HPDE6-E6E7 (cell line): ENCODE data around the gene ERAL1.
"Not testable (repeated sequence)": the region's sequence is repeated elsewhere in the genome, so short reads cannot be mapped to it uniquely, and the experiment has no call there.

Source experiments
- DNase-seq: peaks from one replicate; pipeline ENCODE4 v3.0.0; 2011; ENCODE audit warnings: missing footprints; ENCODE audit errors: extremely low spot score

ERAL1 gene

GRCh38 chr17:28878981-28879380 is 24.2 kb downstream of the ERAL1 start:
- DNase-seq = peak; percentile 82

DNA sequence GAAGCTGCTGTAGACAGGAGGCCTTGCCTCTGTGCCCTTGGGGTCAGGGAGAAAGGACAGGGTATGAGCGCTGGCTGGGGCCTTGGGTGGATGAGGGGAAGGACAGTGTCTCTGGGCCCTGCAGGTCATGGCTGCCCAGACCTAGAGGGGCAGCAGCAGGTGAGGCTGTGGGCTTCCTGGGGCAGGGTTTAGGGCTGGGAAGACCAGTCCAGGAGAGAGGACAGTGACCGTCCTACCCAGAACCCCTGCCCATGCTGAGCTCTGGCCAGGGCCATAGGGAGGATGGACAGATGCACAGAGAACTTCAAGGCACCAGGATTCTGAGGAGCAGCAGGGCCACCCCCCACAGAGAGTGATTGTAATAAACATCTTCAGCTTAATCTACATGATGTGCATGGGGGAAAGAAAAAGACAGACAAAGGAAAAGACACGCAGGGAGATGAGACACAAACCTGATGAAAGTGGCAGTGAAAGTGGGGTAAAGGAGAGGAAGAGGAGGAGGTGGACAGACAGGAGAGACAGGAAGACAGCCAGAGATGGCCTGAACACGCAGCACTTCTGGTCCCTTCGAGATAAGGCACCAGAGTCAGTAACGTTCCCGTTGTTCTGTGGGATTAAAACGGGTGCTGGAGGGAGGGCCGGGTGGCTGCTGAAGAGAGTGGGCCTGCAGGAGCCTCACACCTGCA is 25.2 kb downstream of the ERAL1 start:
- DNase-seq = no peak

- DNase-seq = no peak
Observed at GRCh38 chr17:28880572-28880945, 25.7 kb downstream of the ERAL1 start.

DNA sequence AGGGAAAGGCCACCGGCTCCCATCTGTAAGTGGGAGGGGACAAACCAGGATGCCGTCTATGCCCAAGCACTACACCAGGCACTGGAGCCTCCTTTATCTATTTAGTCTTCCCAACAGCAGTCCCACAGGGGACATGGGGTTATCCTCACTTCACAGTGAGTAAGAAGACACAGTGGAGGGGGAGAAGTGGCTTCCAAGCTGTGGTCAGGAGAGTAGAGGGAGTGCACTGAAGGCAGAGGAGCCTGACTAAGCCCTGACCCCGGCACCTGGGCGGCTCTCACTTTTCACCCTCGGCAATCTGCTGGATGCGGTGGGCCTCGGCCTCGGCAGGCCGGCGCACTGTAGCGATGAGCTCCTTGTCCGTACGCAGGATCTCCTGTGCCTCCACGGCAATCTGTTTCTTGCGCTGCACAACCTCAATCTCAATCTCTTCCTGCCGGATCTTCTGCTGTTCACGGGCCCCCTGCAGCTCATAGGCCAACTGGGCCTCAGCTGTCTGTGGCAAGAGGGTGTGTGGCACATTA is 26.8 kb downstream of the ERAL1 start:
- DNase-seq = no peak

- DNase-seq = no peak
Observed at GRCh38 chr17:28882154-28882895, 27.5 kb downstream of the ERAL1 start.

GRCh38 chr17:28883967-28884702 is 29.3 kb downstream of the ERAL1 start:
- DNase-seq = no peak

DNA sequence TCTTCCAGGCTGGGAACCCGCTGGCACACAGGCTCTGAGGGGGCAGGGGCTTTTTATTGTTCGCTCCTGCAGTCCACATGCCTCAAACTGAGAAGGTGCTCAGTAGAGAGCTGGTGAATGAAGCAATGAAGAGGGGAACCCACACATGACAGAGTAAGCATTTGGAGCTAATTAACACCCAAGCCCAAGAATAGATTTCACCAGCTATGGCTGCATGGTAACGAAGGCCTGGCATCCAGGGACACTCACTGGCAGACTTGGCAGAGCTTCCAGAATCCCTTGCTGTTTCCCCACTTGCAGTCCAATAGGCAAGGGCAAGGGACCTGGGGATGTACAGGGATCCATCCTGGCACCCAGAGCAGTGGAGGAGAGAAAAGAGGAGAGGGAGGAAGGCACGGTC is 30.5 kb downstream of the ERAL1 start:
- DNase-seq = no peak

- DNase-seq = no peak
Observed at GRCh38 chr17:28885951-28886350, 31.1 kb downstream of the ERAL1 start.

DNA sequence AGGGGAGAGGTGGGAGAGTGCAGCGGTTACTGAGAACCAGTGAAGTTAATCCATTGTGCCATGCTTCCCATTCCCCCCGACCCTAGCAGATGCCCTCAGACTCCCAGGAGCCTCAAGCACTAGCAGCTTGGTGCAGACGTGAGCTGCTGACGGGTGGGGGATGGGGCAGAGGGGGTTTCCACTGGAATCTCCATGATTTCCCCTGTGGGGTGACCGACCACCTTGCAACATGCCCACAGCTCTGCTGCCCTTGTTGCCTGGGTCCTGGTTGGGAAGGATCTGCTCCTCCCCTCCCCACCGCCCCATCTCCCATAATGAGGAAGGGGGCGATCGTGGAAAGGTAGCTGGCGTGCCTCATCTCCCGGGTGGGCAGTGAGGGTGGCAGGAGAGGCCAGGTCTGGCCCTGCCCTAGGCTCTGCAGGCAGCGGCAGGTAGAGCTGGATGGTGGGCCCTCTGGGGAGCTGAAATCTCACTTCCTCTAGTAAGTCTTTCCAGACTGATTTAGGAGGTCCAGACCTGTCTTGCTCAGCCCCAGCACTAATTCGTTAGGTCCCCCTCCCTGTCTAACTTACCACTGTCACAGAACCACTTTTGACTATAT is 33.2 kb downstream of the ERAL1 start:
- no peak for DNase-seq

GRCh38 chr17:28888832-28889231 is 34.0 kb downstream of the ERAL1 start:
- DNase-seq = no peak

DNA sequence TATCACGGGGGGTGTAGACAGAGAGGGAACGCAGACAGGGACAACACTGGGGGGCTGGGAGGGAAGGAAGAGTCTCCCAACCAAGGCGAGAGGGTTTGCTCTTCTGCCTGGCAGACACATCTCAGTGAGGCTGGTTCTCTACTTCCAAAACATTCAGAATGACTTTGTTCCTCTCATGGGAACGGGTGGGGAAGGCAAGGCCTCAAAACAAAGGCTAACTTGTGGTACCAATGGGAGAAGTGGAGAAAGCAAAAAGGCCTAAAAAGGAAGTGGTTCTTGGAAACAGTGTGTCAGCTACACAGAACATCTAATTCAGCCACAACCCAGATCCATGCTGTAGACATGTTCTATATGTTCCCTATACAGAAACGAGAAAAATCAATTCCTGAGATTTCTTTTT is 35.2 kb downstream of the ERAL1 start:
- no peak for DNase-seq

- DNase-seq = no peak
Observed at GRCh38 chr17:28891201-28891600, 36.4 kb downstream of the ERAL1 start.

- no peak for DNase-seq
Observed at GRCh38 chr17:28892024-28892423, 37.2 kb downstream of the ERAL1 start.

DNA sequence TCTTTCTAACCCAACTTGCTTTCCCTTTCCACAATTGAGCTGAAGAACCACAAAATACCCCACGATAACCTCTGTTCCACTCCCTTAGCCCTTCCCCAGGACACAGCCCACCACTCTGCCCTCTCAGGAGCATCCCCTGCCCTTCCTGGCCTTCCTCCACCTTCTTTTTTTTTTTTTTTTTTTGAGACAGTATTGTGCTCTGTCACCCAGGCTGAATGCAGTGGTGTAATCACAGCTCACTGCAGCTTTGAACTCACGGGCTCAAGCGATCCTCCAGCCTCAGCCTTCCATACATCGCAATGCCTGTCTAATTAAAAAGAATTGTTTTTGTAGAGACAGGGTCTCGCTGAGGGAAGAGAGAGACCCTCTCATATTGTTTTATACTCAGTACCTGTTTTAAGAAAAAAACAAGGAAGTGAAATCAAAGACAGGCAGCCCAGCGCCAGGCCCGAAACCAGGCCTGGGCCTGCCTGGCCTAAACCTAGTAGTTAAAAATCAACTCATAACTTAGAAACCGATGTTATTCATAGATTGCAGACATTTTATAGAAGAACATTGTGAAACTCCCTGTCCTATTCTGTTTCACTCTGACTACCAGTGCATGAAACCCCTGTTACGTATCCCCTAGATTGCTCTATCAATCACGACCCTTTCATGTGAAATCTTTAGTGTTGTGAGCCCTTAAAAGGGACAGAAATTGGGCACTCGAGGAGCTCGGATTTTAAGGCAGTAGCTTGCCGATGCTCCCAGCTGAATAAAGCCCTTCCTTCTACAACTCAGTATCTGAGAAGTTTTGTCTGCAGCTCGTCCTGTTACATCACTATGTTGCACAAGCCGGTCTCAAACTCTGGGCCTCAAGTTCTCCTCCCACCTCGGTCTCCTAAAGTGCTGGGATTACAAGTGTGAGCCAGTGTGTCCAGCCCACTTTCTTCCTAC is 38.7 kb downstream of the ERAL1 start:
- DNase-seq = not testable (repeated sequence)

- DNase-seq = no peak
Observed at GRCh38 chr17:28895794-28896447, 41.1 kb downstream of the ERAL1 start.

DNA sequence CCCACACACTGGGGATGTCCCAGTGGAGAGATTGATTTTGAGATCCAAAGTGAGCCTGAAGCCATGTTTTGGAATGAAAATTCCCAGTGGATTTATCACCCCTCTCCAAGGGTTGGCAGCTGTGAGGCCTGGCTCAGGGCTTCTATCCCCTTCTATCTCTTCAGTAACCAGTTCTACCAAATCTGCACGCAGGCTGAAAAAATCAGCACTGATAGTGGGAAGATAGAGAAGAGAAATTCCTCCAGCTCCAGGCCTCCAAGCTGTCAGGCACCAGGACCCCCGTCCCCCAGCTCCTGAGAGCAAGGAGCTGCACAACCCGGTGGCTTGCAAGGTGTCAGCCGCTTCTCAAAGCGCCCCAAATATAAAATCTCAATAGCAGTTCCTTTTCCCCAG is 41.7 kb downstream of the ERAL1 start:
- no peak for DNase-seq

DNA sequence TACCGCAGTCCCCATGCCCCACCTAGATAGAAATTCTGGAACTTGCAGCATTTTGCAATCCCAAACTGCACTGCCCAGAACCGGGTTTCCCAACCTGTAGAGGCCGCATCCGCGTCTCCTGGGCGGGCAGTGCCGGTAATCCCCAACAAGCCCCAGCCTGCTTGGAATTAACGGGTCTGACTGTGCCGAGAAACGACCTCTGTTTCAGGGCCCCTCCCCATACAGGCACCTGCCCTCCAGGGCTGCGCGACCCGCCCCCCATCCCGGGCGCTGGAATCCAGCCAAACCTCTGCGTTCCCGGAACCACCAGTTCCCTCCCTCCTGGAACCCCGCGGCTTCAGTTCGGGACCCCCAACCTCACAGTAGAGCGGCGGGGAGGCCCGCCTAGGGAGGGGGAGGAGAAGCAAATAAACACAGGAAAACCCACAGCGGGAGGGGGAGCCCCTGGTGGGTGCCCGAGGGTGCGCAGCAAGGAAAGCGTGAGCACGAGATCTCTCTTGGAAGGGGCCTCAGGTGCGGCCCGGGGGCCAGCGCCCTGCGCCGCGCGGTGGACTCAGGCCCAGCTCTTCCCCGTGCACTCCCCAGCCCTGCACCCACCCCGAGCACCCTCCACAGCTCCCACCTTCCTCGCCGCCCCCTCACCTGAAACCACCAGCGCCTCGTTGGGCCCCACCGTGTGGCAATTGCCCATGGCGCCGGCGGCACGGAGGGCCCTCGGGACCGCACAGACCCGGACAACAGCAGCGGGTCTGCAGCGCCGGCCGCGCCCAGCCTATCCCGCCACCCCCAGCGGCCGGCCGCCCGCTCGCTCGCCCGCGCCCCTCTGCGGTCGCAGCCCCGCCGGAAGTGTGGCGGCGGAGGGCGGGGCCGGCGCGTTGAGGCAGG is 42.3 kb downstream of the ERAL1 start, which contains the start of gene FLOT2:
FLOT2 (minus strand) TSS at position 850 of the 885 bp plus-strand sequence; CDS start at position 691, 159 bp downstream.
- peak; percentile 91 for DNase-seq

GRCh38 chr17:28897769-28898526 is 43.1 kb downstream of the ERAL1 start:
- DNase-seq = no peak

DNA sequence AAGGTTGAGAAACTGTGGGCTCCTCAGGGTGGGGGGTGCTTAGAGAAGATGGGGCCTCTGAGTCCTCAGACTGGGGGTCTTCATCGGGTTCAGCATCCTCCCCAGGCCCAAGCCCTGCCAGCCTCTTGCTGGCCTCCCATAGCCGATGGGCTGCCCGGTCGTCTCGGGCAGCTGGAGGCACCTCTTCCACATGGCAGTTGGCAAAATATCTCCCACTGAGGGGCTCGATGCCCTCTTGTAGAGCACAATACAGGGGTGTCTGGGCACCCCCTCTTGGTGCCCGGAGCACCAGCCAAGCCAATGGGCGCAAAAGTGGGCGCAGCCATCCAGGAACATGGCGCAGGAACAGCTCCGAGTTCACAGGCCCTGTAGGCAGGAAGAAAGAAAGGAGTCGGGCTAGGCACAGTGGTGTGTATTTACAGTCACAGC is 43.7 kb downstream of the ERAL1 start:
- no peak for DNase-seq
